AG09309 (cell line): ENCODE results near the gene HRCT1.
"Not testable (repeated sequence)": the region's sequence is repeated elsewhere in the genome, so short reads cannot be mapped to it uniquely, and the experiment has no call there.

Source experiments
- DNase-seq: peaks from one replicate; pipeline ENCODE4 v3.0.0-alpha.2; 2010; ENCODE audit warnings: low read depth
- H3K4me3 ChIP-seq: 2 replicates; pipeline ENCODE4 v1.5.1; 2011; ENCODE audit warnings: mild to moderate bottlenecking, low read depth, low read length, moderate library complexity; ENCODE audit not compliant: control insufficient read depth
- CTCF ChIP-seq: IDR thresholded peaks from 2 replicates; pipeline ENCODE4 v1.5.1; 2011; ENCODE audit warnings: mild to moderate bottlenecking, low read depth, low read length, inconsistent platforms; ENCODE audit not compliant: insufficient read depth, control insufficient read depth; ENCODE audit errors: missing control alignments

HRCT1 gene

GRCh38 chr9:35932735-35933134, 26.7 kb downstream of the HRCT1 start:
- DNase-seq = no peak
- no peak for TF ChIP-seq CTCF
- H3K4me3 ChIP-seq = no peak overlapping the region

- no peak for DNase-seq
- no peak overlapping the region for H3K4me3 ChIP-seq
- TF ChIP-seq CTCF = no peak
Observed at GRCh38 chr9:35933550-35934067, 27.6 kb downstream of the HRCT1 start.

- DNase-seq, H3K4me3 ChIP-seq: not testable (repeated sequence)
Observed at GRCh38 chr9:35934069-35934468, 28.1 kb downstream of the HRCT1 start.

- no peak overlapping the region for H3K4me3 ChIP-seq
- no peak for TF ChIP-seq CTCF
- no peak for DNase-seq
Observed at GRCh38 chr9:35935261-35935660, 29.3 kb downstream of the HRCT1 start.

GRCh38 chr9:35935755-35936509, 29.9 kb downstream of the HRCT1 start:
- no peak overlapping the region for H3K4me3 ChIP-seq
- peak; percentile 52 for DNase-seq
- TF ChIP-seq CTCF = no peak

- H3K4me3 ChIP-seq = no peak overlapping the region
- TF ChIP-seq CTCF = no peak
- no peak for DNase-seq
Observed at GRCh38 chr9:35937227-35937626, 31.2 kb downstream of the HRCT1 start.

GRCh38 chr9:35938474-35939356, 32.7 kb downstream of the HRCT1 start:
- no peak overlapping the region for H3K4me3 ChIP-seq
- TF ChIP-seq CTCF = no peak
- no peak for DNase-seq
